WERI-Rb-1 (cell line): ENCODE data around the gene OR6N2.

ENCODE experiments used
- DNase-seq: peaks from one replicate; pipeline ENCODE4 v3.0.0-alpha.2; 2020
- H3K27ac ChIP-seq: fragments of 250-450 bp; sonication (Bioruptor Pico); 2 replicates; pipeline ENCODE4 v1.5.1; 2020; ENCODE audit warnings: mild to moderate bottlenecking, moderate library complexity
- H3K27me3 ChIP-seq: fragments of 250-450 bp; sonication (Bioruptor Pico); 2 replicates; pipeline ENCODE4 v1.5.1; 2021; ENCODE audit warnings: mild to moderate bottlenecking, low read depth, moderate library complexity; ENCODE audit not compliant: insufficient read depth, severe bottlenecking
- H3K36me3 ChIP-seq: fragments of 250-450 bp; sonication (Bioruptor Pico); 2 replicates; pipeline ENCODE4 v1.5.1; 2020; ENCODE audit warnings: mild to moderate bottlenecking, moderate library complexity
- H3K4me3 ChIP-seq: 2 replicates; pipeline ENCODE4 v1.5.1; 2011; ENCODE audit warnings: low read depth, mild to moderate bottlenecking, control low read depth, low read length
- H3K9me3 ChIP-seq: fragments of 250-450 bp; sonication (Bioruptor Pico); 2 replicates; pipeline ENCODE4 v1.5.1; 2021; ENCODE audit warnings: mild to moderate bottlenecking, moderate library complexity; ENCODE audit not compliant: severe bottlenecking
- TF ChIP-seq, protein P1 (sequence below): IDR thresholded peaks from 2 replicates; pipeline ENCODE4 v1.5.1; 2011; ENCODE audit warnings: low read depth, mild to moderate bottlenecking, control low read depth, inconsistent platforms, low read length

OR6N2 gene

DNA sequence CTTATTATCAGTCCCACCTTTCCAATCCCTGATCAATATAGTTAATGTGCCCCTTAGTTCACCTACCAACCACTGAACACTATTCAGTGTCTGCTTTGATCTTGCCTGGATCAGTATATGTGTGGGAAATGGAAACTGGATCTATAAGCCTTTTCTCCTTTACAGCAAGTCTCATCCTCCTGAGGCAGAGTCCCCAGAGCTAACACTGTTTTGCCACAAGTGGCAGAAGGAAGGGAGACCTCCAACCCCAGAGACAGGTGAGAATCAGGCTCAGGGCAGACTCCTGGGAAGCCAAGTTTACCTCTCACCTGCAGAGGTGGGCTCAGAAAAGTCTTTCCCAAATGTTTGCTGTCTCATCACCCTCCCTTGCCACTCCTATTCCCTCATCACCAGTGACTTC, at the start of gene OR6N2:
OR6N2 (minus strand) TSS at position 101 of the 400 bp plus-strand sequence. CDS start 3,569 bp downstream, outside the sequence.
- Histone ChIP-seq H3K27ac (no peak within 1 kb of the TSS), H3K9me3 (no peaks in the 10 kb centered on the region), H3K36me3 (no peaks in the 10 kb centered on the region), H3K4me3 (no peak within 1 kb of the TSS), H3K27me3 (peaks cover 92% of the 10 kb centered on the region)
- DNase-seq: no peak
- TF ChIP-seq, protein P1, sequence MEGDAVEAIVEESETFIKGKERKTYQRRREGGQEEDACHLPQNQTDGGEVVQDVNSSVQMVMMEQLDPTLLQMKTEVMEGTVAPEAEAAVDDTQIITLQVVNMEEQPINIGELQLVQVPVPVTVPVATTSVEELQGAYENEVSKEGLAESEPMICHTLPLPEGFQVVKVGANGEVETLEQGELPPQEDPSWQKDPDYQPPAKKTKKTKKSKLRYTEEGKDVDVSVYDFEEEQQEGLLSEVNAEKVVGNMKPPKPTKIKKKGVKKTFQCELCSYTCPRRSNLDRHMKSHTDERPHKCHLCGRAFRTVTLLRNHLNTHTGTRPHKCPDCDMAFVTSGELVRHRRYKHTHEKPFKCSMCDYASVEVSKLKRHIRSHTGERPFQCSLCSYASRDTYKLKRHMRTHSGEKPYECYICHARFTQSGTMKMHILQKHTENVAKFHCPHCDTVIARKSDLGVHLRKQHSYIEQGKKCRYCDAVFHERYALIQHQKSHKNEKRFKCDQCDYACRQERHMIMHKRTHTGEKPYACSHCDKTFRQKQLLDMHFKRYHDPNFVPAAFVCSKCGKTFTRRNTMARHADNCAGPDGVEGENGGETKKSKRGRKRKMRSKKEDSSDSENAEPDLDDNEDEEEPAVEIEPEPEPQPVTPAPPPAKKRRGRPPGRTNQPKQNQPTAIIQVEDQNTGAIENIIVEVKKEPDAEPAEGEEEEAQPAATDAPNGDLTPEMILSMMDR: no peak

- H3K27ac ChIP-seq: no peak overlapping the region
- DNase-seq: no peak
- H3K9me3 ChIP-seq: peaks cover 2% of the 10 kb centered on the region
- TF ChIP-seq, protein P1: no peak
- H3K27me3 ChIP-seq: peaks cover 42% of the 10 kb centered on the region
- H3K4me3 ChIP-seq: no peak overlapping the region
- H3K36me3 ChIP-seq: no peaks in the 10 kb centered on the region
Measured at GRCh38 chr1:158830074-158830677, 49.2 kb upstream of the OR6N2 start.

- Histone ChIP-seq H3K27ac (no peak overlapping the region), H3K9me3 (no peaks in the 10 kb centered on the region), H3K27me3 (peaks cover 37% of the 10 kb centered on the region), H3K4me3 (no peak overlapping the region), H3K36me3 (no peaks in the 10 kb centered on the region)
- no peak for DNase-seq
- TF ChIP-seq, protein P1: no peak
Measured at GRCh38 chr1:158821723-158822122, 40.7 kb upstream of the OR6N2 start.

- Histone ChIP-seq H3K4me3 (no peak overlapping the region), H3K27me3 (peaks cover 44% of the 10 kb centered on the region), H3K27ac (no peak overlapping the region), H3K36me3 (no peaks in the 10 kb centered on the region), H3K9me3 (no peaks in the 10 kb centered on the region)
- TF ChIP-seq, protein P1: no peak
- DNase-seq: no peak
Measured at GRCh38 chr1:158819461-158820443, 38.7 kb upstream of the OR6N2 start.

DNA sequence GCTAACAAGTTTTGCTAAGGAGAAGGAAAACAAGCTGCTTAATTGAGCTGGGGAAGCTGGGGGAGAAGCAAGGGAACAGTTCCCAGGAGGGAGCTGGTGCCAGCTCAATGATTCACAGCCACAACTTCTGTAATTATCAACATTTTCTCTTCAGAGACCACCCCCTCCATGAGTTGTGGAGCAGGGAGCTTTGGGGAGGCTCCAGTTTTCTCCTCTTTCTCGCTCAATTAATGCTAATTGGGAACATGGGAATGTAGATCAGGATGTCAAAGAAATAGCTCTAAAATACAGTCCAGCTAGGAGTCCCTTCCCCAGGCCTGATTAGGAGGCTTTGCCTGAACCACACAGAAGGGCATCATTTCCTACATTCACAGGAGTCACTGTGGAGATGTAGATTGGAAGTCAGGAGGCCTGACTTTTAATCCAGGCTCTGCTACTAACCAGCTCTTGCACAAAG, 38.0 kb upstream of the OR6N2 start:
- no peak overlapping the region for H3K27ac ChIP-seq
- H3K27me3 ChIP-seq: peaks cover 42% of the 10 kb centered on the region
- no peaks in the 10 kb centered on the region for H3K36me3 ChIP-seq
- TF ChIP-seq, protein P1: no peak
- H3K9me3 ChIP-seq: no peaks in the 10 kb centered on the region
- no peak overlapping the region for H3K4me3 ChIP-seq
- no peak for DNase-seq
